HK-2 (cell line): Measurements from ENCODE around the gene ZACN.
A peak's percentile ranks its signal among the peaks of the same experiment; 100 is the strongest.
"Not testable (repeated sequence)": the region's sequence is repeated elsewhere in the genome, so short reads cannot be mapped to it uniquely, and the experiment has no call there.

Experiments
- DNase-seq: peaks from one replicate; pipeline ENCODE4 v3.0.0-alpha.2; 2018; ENCODE audit not compliant: unreplicated experiment

ZACN gene

GRCh38 chr17:76078860-76079534, at the start of gene ZACN:
Gene ZACN, plus strand, starts transcription at chr17:76079182. Its CDS starts 83 bp downstream, at chr17:76079265.
- DNase-seq: no peak

- DNase-seq: no peak
Observed at GRCh38 chr17:76032073-76032779, 46.8 kb upstream of the ZACN start.

DNA sequence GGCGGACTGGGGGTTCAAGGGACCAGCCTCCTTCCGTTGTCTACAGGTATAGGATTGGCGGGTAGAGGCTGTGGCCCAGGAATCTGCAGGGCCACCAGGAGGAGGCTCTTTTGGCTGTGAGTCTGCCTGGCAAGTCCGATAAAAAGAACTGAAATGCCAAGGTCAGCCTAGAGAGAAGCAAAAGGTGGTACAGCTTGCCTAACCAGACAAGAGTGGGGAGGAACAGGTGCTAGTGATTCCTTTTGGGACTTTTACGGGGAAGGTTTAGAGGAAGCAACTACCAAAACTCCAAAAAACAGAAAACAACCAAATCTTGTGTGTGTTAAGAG, 46.2 kb upstream of the ZACN start:
- DNase-seq: no peak

DNA sequence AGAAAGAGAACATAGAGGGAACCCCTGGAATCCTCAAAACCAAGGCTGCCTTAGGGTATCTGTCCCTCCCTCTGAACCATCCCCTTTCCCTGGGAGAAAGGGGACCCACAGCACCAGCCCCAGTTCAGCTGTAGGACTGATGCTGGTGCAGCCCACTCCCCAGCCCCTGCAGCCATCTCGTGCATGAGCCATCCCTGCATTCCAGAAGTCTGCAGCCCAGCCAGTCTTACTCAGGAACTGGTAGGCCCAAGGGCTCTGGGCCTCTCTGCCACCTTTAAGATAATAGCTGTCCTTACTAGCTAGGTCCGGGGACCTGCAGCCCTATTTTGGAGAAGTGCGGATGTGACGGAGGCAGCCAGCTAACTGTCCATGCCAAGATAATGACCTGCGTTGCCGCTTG, 45.8 kb upstream of the ZACN start:
- DNase-seq: no peak

- no peak for DNase-seq
Observed at GRCh38 chr17:76034428-76035350, 44.3 kb upstream of the ZACN start.

DNA sequence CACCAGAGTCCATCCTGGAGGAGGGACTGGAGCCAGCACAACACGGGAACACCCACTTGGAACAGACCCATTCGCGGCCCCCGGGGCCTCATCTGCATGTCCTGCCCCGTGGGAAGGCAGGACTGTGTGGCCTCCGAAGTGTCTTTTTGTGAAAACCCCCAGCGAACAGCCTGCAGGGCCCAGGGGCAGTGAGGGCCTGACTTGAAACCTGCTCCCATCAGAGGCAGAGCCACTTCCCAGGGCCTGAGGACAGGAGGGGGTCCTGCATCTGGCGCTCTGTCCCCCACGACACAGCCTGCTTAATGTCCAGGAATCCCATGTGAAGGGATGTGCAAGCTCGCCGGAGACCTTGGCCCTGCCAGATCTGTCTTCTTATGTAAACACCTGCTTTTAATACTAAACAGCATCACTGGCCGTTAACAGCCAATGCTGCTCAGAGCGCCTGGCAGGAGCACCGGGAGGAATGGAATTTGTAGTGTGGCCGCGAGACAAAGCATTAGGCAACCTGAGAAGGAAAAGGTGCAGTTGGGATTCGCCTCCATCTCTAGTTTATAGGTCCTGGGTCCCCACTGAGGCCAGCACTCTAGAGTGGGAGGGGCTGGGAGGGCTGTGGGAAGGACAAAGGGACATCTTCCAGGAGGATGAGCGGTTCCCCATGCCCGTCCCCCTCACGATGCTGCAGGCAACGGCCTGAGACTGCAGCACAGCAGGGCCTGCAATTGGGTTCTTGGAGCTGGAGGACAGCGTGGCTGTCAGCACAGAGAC, 42.3 kb upstream of the ZACN start:
- no peak for DNase-seq

GRCh38 chr17:76038050-76038449, 40.9 kb upstream of the ZACN start:
- DNase-seq: no peak

DNA sequence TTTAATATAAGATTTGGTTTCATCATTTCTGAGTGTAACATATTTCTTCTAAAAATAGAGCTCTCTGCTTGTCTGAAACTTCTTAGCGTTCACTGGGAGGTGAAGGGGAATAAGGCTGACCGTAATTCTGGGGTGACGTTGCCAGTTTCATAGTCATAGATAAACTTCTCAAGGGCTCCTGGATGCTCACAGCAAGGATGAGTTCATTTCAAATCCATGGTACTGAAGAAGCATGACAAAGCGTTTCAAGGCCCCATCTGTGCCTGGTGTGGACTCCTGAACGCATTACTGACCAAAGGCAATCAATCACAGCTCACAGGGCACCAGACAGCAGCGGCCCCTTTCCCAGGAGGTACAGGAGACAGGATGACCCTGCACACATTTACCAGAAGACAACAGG, 39.9 kb upstream of the ZACN start:
- no peak for DNase-seq

- no peak for DNase-seq
Observed at GRCh38 chr17:76040376-76040775, 38.6 kb upstream of the ZACN start.

- not testable (repeated sequence) for DNase-seq
Observed at GRCh38 chr17:76042868-76043267, 36.1 kb upstream of the ZACN start.

GRCh38 chr17:76044475-76045007, 34.4 kb upstream of the ZACN start:
- DNase-seq: not testable (repeated sequence)

DNA sequence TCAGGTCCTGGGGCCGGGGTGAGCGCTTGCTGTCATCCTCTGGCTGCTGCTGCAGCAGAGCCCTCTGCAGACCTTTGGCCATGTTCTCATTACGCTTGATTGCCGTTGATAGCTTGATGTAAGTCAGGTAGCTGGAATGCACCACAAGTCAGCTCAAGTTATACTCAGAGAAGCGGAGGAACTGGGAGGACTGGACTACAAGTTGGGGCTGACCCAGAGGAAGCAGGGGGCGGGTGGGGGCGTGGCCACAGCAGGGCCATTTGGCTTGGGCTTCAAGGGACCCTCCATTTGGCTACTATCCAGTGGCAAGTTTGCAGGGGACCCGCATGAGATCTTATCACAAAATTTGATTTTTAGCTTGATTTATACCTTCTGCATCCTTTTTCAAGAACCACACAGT, 32.9 kb upstream of the ZACN start:
- no peak for DNase-seq

GRCh38 chr17:76048025-76048605, 30.9 kb upstream of the ZACN start:
- DNase-seq: no peak

GRCh38 chr17:76048711-76049110, 30.3 kb upstream of the ZACN start:
- peak; percentile 41 for DNase-seq

DNA sequence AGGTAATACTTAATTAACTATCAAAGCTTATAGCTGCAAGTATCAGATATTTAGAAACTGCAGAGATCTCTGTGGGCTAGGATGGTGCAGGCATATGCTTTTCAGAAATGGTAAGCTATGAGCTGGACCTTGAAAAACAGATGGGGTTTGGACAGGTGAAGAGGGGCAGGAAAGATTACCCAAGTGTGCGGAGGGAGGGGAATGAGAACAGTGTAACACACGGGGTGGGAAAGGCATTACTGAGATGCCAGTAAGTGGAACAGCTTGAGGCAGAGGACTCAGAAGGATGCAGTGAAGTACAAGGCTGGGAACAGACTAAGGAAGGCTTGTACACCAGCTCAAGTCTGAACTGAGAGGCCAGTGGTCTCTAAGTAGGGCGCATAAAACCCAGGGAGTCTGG, 29.7 kb upstream of the ZACN start:
- no peak for DNase-seq

DNA sequence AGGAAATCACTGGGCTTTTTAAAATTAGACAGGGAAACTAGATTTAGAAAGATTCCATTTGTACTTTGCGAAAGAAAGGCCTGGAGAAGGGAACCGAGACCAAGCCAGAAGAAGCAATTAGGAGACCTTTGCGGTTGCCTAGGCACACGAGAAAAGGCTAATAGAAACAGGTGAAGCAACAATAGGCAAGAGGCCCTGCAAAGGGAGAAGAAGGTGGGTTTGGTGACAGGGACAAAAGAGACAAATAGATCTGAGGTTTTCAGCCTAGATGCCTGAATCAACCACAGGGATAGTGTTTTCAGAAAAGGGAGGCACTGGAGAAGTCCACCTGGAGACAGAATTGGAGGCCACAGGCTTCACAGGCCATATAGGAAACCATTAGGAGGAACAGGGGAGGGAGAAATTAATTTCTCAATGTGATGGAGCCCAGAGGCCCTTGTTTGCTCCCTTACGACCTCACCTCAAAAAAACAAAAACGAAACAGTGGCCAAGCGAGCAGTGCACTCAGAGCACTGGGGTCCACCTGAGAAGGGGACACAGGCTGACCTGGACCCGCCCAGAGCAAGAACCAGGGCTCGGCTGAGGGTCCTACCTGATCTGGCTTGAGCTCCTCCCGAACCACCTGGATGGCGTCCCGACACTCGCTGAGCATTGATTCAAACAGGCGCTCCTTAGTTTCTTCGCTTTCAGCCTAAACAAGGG, 29.0 kb upstream of the ZACN start:
- DNase-seq: no peak

- peak; percentile 49 for DNase-seq
Observed at GRCh38 chr17:76050538-76051467, 28.2 kb upstream of the ZACN start.

GRCh38 chr17:76051561-76051960, 27.4 kb upstream of the ZACN start:
- no peak for DNase-seq
